Renal pelvis (tissue), 4 donors: Measurements from ENCODE around the gene COL6A3. TPM values are rescaled to one million over a fixed set of nuclear protein-coding genes. Genes with fewer than 3 reads are reported as not detected.
"Not testable (repeated sequence)": the region's sequence is repeated elsewhere in the genome, so short reads cannot be mapped to it uniquely, and the experiment has no call there.

ENCODE experiments used
- DNase-seq: peaks from one replicate; pipeline ENCODE4 v3.0.0-alpha.2; 2013
- polyA plus RNA-seq, 3 donors: library from polyadenylated mRNA; unstranded; fragments of 120-200 nt; gene quantifications; one replicate each; pipeline ENCODE4 v1.2.1, GENCODE V29; 2013; ENCODE audit not compliant: insufficient read length in 3 of 3

COL6A3 gene
- polyA plus RNA-seq, 3 donors: 184 to 262 (median 257) TPM

DNA sequence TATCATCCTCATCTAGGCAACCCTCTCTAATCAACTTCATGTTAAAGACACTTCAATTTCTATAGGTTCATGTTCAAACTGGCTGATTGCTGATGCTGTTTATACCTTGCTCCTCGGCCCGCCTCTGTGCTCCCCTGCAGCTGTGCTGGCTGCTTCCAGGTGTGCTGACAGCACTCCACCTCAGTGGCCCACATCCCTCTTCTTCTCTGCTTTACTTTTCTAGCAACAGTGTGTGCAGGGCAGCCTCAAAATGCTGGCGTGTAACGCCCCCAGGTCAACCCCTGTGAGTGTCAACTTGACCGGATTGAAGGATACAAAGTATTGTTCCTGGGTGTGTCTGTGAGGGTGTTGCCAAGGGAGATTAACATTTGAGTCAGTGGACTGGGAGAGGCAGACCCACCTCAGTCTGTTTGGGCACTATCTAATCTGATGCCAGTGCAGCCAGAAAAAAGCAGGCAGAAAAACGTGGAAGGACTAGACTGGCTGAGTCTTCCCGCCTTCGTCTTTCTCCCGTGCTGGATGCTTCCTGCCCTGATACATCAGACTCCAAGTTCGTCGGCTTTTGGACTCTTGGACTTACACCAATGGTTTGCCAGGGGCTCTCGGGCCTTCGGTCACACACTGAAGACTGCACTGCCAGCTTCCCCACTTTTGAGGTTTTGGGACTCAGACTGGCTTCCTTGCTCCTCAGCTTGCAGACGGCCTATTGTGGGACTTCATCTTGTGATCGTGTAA is 94.7 kb downstream of the COL6A3 start:
- DNase-seq: no peak

DNA sequence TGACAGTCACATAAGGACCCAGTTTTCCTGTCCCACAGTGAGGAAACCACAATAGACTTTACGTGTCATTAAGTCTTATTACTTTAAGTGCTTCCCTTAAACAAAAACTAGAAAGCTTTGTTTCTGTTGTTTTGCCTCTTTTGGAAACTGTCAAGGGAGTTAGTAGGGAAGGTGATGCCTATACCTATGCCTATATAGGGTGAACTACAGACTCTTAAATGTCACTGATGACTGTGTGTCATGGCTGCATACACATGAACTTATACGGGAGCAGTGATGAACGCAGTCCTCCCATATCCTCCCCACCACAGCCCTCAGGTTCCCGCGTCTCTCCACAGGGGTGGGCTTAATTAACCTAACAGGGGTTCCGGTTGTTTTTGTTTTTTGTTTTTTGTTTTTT is 97.6 kb downstream of the COL6A3 start:
- DNase-seq: no peak

DNA sequence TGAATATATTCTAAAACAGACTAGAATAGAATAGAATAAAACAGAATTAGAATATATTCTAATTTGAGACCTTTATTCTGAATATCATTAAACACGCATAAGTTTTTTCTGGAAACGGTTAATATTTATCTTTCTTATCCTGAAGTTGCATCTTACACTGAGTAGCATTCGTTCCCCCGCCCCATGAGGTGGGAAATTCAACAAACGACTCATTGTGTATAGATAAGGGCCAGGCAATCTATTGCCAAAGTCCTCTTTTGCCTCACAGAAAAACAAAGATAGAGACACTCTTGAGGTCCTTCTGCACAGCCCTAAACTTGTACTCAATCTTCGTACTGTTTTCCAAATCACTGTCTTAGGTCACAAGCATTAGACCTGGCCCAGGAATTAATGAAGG is 98.1 kb downstream of the COL6A3 start:
- no peak for DNase-seq

DNA sequence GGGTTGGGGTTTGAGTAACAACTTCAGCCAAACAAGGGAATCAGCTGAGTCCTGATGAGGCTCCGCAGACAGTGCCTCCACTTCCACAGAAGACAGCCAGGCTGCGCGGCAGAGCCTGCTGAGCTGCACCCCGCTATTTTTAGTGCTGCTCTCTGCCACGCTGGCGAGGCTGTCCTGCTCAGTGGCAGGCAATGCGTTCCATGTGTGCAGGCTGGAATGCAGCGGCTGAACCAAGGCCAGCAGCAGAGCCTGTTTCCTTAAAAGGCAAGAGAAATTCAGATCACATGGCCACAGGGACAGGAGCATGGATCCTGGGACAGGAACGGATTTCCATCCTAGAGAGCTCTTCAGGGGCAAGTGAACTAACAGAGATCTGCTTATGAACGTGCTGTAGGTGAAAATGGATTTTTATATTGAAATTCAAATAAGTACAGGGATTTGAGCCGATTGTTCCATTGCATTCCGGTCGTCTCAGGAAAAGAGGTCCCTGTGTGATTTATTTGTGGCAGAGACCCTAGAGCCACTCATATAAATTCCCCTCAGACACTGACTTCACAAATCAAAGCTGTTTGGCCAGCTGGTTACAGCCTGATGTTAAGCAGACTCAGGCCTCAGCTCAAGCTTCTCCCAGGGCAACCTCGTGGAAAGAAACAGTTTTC is 98.7 kb downstream of the COL6A3 start:
- DNase-seq: peak; percentile 90

DNA sequence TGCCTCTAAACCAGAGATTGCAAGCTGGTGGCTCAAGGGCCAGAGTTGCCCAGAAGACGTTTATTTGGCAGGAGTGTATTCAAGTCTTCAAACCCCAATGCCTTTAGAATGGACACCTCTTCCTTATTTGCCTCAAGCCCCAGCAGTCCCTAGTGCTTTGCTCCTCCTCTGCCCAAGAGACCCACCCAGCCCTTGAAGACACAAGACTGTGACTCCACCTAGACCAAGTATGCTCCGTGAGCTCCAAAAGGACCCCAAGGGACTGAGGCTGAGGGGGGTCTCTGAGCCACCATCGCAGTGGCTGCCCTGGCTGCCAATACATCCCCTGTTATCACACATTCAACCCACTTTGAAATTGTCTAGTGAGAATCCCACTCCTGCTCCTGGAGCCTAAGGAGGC is 99.3 kb downstream of the COL6A3 start:
- no peak for DNase-seq

DNA sequence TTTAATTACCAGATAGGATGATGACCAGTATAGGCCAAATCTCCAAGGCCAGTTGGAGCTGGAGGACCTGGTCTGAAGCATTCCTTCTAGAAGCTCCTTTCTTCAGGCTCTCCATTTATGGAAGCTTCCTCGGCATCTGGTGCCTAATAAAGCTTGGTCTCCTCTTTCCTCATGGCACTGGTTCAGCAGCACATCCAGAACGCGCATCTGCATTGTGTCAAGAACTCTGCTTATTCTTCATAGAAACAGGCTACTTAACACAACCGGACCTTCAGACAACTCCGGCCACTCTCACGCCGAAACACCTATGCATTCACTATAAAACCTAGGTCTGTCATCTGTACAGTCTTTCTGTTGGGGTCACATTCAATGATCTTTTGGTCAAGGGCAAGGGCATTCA is 99.8 kb downstream of the COL6A3 start:
- DNase-seq: no peak

DNA sequence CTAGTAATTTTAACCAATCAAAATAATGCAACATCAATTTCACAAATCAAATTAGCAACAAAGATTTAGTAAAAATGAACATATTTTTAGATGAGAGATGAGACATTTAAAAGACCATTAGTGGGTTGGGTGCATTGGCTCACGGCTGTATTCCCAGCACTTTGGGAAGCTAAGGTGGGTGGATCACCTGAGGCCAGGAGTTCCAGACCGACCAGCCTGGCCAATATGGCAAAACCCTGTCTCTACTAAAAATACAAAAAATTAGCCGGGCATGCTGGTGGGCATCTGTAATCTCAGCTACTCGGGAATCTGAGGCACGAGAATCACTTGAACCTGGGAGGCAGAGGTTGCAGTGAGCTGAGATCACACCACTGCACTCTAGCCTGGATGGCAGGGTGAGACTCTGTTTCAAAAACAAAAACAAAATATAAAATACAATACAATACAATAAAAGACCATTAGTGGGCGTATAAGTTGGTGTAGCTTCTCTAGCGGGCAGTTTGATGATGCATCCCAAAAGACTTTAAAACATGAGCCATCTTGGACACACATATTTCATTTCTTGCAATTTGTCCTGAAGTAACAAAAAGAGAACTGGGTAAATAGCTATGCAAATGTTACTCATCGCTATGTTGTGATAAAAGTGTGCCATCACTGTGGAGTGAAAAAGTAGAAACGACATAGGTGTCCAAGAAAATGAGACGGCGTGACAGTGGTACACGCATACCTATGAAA is 101.8 kb downstream of the COL6A3 start:
- no peak for DNase-seq

DNA sequence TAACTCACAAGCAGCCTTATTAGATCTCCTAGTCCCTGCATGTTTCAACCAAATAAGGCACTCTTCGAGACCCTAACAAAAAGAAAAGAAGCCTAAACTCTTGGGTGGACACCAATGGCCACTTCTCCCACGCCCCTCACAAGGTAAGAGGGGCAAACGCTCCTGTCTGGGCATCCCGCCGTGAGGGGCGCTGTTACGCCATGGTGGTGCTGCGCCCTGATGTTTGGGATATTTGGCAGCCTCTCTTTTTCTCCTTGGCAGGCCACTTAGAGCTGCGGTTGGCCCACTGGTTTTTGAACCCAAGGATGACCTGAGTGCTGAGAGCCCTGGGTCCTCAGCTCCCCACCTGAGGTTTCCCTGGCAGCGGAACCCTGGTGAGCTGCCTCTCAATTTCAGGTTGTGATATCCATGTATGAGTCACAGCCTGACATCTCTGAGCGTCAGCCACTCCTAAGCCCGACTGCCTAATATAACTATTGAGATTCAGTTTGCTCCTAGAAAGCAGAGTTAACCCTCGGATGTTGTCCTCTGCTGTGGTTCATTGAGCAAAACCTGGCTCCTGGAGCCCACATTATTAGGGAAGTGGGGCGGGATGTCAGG is 103.3 kb downstream of the COL6A3 start:
- DNase-seq: no peak

DNA sequence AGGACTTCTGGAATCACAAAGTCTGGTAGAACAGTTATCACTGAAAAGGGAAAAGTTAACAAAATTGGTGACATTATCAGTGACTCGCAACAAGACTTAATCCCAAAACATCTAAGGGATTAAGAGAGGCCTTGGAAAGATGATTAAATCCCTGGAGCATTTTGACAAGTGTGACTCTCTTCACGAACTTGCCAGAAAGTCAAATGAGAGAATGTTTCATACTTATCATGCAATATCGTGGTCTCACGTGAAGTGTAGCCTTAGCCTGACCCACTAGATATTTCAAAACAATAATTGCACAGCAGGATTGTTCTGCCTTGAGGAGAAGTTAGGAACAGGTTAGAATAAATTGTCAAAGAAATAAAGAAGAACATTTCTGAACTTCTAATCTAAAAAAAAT is 104.5 kb downstream of the COL6A3 start:
- no peak for DNase-seq

DNA sequence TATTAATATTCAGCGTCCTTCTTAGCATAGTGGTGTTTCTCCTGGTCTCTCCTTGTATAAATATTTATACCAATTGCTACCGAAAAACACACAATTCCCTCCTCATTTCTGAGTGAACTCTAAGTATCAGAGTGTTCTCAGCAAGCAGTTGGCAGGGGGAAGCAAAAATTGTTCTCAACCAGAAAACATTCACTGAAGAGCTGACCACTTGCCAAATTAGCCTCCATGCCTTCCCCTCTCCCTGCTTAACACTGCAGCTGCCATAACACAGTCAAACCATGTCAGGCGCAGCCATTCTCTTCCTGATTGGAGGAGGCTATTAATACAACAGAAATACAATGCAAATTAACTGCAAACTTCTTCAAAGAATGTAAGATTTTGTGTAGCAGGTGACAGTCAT is 105.0 kb downstream of the COL6A3 start:
- no peak for DNase-seq

DNA sequence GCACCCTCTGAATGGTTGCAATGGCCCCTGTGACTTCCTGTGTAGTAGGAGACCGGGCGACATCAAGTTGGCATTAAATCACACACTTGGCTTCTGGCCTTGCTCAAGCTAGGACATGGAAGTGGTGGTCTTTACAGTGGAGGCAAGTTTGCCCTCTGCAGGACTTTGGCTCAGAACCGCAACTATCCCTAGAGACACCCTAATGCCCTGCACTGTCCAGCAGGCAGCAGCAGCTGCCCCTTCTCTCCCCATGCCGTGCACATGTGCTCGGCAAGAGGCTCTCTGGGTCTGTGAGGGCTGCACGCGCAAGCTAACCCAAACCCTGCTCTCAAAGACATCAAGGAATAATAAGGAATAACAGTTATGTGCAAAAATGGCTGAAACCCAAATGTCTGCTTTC is 106.5 kb downstream of the COL6A3 start:
- DNase-seq: no peak

DNA sequence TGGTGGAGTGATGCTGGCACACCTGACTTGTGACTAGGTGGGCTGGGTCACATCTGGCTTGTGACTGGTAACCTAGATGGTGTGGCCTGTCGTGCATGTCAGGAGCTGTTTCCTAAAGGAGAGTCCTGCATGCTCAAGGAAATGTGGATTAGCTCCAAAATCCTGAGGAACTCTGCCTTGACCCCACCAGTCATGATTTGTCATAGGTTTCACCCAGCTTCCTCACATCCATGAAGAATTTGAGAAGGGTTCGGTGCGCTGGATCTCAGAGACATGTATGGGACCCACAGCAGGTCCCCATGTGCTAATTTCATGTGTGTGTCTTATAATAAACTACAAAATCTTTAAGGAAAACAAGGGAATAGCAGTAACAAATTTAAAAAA is 107.2 kb downstream of the COL6A3 start:
- no peak for DNase-seq

DNA sequence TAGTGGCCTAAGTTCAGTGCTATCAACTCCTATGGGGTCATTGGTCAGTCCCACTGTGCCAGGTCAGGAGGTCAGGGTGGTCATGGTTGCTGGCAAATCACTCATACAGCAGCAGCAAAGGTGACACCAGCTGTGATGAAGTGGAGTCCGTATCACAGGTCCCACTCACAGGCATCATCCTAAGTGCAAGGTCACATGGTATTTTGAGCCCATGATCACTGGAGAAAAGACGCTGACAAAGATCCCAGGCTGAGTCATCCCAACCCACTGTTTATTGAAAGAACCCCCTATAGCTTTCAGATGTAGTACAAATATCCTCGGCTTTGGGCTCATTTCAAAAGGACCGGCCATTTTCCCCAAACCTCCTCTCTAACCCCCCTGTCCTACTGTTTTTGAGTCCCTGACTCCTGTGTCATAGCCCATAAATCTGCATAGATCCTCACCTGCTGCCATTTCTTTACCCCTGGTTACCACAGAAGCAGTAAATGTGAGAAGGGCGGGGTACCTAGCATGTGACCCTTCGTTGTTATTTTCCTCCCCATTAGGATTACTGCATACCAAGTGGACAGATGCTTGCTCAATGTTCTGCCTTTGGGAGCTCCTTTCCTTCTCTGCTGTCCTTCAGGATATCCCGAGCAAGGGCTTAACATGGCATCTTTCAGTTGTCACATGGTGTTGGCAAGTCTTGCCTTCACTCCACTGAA is 107.7 kb downstream of the COL6A3 start:
- DNase-seq: no peak

DNA sequence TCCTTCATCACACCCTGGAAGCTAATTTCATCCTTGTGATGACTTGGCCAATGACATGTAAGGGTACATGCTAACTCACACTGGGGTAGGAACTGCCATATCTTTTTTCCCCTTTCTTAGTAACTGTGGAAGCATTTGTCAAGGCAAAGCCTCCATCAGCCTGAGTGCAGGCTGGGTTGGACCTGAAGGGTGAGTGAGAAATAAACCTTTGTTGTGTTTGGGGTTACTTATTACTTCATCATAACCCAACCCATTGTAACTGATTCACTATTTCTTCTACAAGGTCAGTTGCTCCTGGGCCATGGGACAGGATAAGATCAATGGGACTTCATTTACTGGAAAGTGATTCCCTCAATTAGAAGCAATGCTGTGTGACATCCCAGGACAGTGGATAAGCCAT is 108.4 kb downstream of the COL6A3 start:
- no peak for DNase-seq

DNA sequence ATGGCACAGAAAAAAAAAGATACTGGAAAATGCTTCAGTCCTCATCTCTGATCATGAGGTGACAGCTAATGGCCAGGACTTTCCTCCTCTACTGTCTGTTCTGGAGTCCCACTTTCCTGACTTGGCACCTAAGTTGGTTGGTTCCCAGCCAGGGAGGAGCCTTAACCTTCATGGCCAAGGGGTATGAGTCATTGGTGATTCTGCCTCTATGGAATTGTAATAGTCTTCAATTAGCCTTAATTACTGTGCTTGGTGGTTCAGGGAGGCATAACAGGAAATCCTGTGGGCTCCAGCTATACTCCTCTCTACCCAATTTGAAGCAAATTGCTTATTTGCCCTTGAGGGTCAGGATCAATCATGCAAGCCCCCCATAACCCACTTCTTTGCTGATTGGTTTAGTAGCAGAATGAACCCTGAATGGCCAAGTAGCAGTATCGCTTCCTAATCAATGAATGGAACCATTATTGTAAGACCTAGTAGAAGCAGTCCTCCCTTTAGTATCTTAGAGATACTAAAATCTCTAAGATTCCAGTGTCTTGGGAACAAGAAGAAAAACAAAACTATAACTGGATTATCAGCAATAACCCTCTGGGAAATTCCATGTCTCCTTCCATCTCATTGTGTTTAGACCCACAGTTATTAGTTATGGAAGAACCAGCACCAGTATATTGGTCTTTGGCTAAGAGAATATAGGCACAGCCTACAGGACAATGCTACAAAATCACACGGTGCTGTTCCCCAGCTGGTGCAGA is 109.0 kb downstream of the COL6A3 start:
- DNase-seq: no peak

DNA sequence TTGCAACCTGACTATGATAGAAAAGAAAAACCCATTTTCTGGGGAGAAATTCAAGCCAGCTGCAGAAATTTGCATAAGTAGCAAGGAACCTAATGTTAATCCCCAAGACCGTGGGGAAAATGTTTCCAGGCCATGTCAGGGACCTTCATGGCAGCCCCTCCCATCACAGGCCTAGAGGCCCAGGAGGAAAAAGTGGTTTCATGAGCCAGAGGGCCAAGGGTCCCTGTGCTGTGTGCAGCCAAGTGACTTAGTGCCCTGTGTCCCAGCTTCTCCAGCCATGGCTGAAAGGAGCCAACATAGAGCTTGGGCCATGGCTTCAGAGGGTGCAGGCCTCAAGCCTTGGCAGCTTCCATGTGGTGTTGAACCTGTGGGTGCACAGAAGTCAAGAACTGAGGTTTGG is 110.7 kb downstream of the COL6A3 start:
- DNase-seq: not testable (repeated sequence)

DNA sequence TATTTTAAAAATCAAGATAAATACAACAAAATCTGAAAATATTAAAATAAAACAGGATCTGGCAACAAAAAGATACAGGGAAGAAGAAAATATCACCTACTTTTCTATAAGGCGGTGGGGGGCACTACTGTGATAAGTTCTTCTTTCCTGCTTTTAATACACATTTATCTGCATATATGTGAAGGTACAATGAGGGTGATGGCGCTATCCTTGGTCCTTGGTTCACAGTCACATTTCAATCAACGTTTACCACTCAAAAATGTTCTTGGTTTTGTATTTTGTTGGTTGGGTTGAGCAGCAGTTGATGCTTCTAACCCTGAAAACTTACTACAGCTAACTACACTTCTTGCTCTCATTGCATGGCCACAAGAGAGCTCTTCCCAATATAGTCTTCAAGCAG is 112.4 kb downstream of the COL6A3 start:
- DNase-seq: no peak

DNA sequence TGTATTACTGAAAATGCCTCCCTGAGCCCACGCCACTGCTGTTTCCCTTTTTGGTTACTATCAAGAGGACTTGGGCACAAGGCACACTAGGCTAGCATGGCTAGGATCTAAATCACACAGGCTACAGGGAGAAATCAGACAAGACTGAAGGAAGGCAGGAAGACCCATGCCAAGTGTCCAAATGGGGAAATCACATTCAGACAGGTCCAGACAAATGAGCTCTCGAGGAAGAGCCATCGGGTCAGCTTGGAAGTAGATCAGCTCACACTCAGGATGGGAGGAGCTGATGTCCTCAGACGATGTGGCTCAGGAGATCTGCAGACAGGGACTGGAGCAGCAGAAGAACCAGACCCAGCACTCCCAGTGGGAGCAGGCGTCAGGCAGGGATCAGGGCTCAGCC is 113.2 kb downstream of the COL6A3 start:
- no peak for DNase-seq

DNA sequence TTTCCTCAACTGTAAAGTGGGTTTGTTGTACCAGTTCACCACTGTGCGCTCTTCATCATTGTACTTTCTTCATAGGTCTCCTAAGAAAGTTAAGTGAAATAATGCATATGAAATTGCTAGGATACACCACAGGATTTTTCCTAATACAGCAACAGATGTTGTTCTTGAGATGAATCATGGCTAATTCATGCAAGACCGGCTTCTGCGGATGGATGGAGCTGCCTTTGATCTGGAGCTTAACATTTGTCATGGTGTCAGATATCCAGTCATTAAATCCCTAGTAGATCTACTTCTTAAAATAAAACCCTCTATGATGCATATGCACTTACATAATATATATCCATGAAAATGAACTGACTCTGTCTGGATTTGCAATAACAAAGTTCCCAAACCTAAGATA is 114.1 kb downstream of the COL6A3 start:
- peak; percentile 71 for DNase-seq

DNA sequence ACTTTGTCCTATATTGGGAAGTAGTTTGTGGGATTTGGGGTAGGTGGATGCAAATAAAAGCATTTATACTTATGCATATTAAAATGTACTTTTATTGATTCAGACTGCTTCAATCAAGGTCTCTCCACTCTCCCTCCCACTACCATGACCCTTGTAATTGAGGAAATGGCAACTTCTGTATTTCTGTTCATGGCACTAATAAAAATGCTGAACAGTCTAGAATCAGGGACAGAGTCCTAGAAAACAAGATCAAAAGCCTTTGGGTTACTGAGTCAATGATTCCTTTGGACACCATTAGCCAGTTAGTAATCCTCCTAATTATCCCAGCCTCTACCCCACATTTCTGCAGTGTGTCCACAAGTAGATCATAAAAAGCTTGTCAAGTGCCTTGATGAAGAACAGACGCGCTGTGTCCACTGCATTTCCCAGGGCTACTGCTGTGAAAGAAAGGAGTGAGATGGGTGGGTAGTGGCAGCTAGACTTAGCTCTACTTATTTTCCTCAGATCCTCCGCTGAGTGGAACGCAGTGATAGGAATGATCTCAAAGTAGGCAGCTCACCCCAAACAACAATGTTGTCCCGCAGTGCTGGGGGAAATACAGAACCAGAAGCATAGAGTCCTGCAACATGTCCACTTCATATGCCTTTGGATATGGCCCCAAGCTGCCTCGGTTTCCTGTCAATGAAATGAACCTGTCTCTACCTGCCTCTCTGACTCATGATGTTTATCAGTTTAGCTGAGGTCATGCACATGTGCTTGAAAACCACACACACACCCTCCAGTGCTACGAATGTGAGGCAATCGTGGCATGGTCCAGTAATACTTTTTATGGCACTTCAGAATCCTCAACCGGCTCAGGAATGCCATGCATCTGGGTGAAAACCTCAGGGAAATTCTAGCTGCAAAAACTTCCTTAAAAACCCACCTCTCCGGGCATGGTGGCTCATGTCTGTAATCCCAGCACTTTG is 115.5 kb downstream of the COL6A3 start:
- peak; percentile 64 for DNase-seq
